K562 (cell line): ENCODE data around the gene STAM2. TPM values are rescaled to one million over a fixed set of nuclear protein-coding genes. Genes with fewer than 3 reads are reported as not detected.
A peak's percentile ranks its signal among the peaks of the same experiment; 100 is the strongest.

ENCODE experiments used
- BRCA1 ChIP-seq, 2 experiments: fragments of 450-650 bp in 1 of 2; sonication (generic) in 1 of 2; formaldehyde crosslinking in 1 of 2; IDR thresholded peaks; 2 replicates each; pipeline versions ENCODE4 v1.5.0 to v1.6.1; 2017 to 2020; ENCODE audit warnings: mild to moderate bottlenecking in 1 of 2, missing genetic modification reagents in 1 of 2
- BRD4 ChIP-seq: fragments of 200-600 bp; sonication (generic); IDR thresholded peaks from 2 replicates; pipeline ENCODE4 v1.6.1; 2017; ENCODE audit warnings: inconsistent platforms
- EZH2 ChIP-seq: IDR thresholded peaks from 2 replicates; pipeline ENCODE4 v1.6.1; 2012; ENCODE audit warnings: low read depth, mild to moderate bottlenecking, inconsistent platforms, low read length, borderline replicate concordance
- GABPA ChIP-seq: fragments of 200-800 bp; sonication (Bioruptor generic); conservative IDR thresholded peaks from 2 replicates; pipeline ENCODE4 v1.6.1; 2016; ENCODE audit warnings: low read depth, missing genetic modification characterization, missing compliant biosample characterization
- HCFC1 ChIP-seq: IDR thresholded peaks from 2 replicates; pipeline ENCODE4 v1.6.1; 2012; ENCODE audit warnings: low read depth, low read length, improper control_type of control experiment
- L3MBTL2 ChIP-seq: fragments of 450-650 bp; IDR thresholded peaks from 2 replicates; pipeline ENCODE4 v1.6.1; 2016; ENCODE audit warnings: mild to moderate bottlenecking, moderate library complexity
- MCM5 ChIP-seq: fragments of 450-650 bp; IDR thresholded peaks from 2 replicates; pipeline ENCODE4 v1.6.1; 2016; ENCODE audit warnings: low read depth
- MEF2D ChIP-seq: conservative IDR thresholded peaks from 2 replicates; pipeline ENCODE4 v1.6.1; 2016; ENCODE audit warnings: low read depth, missing genetic modification characterization, missing compliant biosample characterization
- MTF1 ChIP-seq: fragments of 250-450 bp; sonication (Bioruptor Pico); IDR thresholded peaks from 2 replicates; pipeline ENCODE4 v1.9.0; 2021; ENCODE audit warnings: moderate library complexity, mild to moderate bottlenecking, inconsistent platforms, borderline replicate concordance
- NFIX ChIP-seq: fragments of 250-450 bp; sonication (Bioruptor Pico); IDR thresholded peaks from 2 replicates; pipeline ENCODE4 v1.4.0; 2020; ENCODE audit warnings: low read depth, mild to moderate bottlenecking, moderate library complexity
- NRF1 ChIP-seq, 2 experiments: fragments of 450-650 bp; IDR thresholded peaks in 1 of 2; conservative IDR thresholded peaks in 1 of 2; 2 replicates each; pipeline ENCODE4 v1.6.1; 2014; ENCODE audit warnings: mild to moderate bottlenecking in 2 of 2
- PML ChIP-seq: IDR thresholded peaks from 2 replicates; pipeline ENCODE4 v1.6.1; 2012; ENCODE audit warnings: low read length, inconsistent platforms
- POLR2AphosphoS2 ChIP-seq: IDR thresholded peaks from 2 replicates; pipeline ENCODE4 v1.6.1; 2012; ENCODE audit warnings: low read length, improper control_type of control experiment
- POU5F1 ChIP-seq: fragments of 150-350 bp; IDR thresholded peaks from 2 replicates; pipeline ENCODE4 v1.6.1; 2014; ENCODE audit warnings: borderline replicate concordance, low read length, low read depth, mild to moderate bottlenecking; ENCODE audit not compliant: partially characterized antibody
- RBM14 ChIP-seq: fragments of 200-400 bp; formaldehyde crosslinking; IDR thresholded peaks from 2 replicates; pipeline ENCODE4 v1.6.1; 2018; ENCODE audit warnings: low read depth, mild to moderate bottlenecking, low read length, moderate library complexity, borderline replicate concordance; ENCODE audit not compliant: insufficient read depth
- RNF2 ChIP-seq: sonication (generic); IDR thresholded peaks from 2 replicates; pipeline ENCODE4 v1.6.1; 2016
- SMAD3 ChIP-seq: fragments of 450-650 bp; formaldehyde crosslinking; conservative IDR thresholded peaks from 2 replicates; pipeline ENCODE4 v1.4.0; 2020; ENCODE audit warnings: mild to moderate bottlenecking
- STAT5A ChIP-seq: IDR thresholded peaks from 2 replicates; pipeline ENCODE4 v1.6.1; 2012; ENCODE audit warnings: low read length, inconsistent platforms, borderline replicate concordance
- ZC3H11A ChIP-seq: IDR thresholded peaks from 2 replicates; pipeline ENCODE4 v1.6.1; 2012; ENCODE audit warnings: low read depth, low read length, improper control_type of control experiment
- ZC3H4 ChIP-seq: sonication (generic); formaldehyde crosslinking; IDR thresholded peaks from 2 replicates; pipeline ENCODE4 v1.9.0; 2021; ENCODE audit warnings: missing genetic modification reagents, borderline replicate concordance
- polyA plus RNA-seq, 8 experiments: library from polyadenylated mRNA; depleted of rRNA in 4 of 8; stranded (reverse) in 5 of 8; unstranded in 3 of 8; fragments of >200 nt; fragmentation: Nextera tagmentation in 2 of 8; fragmentation: Illumina TruSeq in 1 of 8; extraction: Ambion mirVana in 2 of 8; extraction: Trizol in 1 of 8; gene quantifications; 2 replicates each; pipeline versions ENCODE4 v1.2.1 to v1.2.3, GENCODE V29; 2011 to 2014; ENCODE audit warnings: inconsistent platforms in 1 of 8, missing spikeins in 1 of 8
- total RNA-seq, 7 experiments: library from RNA; depleted of rRNA in 6 of 7; stranded (reverse); fragments of >200 nt in 6 of 7; fragmentation: Illumina TruSeq in 2 of 7; extraction: Trizol in 2 of 7; gene quantifications; 2 replicates each; pipeline versions ENCODE4 v1.2.1 to v1.2.3, GENCODE V29; 2011 to 2021; ENCODE audit warnings: low replicate concordance in 1 of 7
- TF ChIP-seq, protein P1 (sequence below): sonication (generic); formaldehyde crosslinking; IDR thresholded peaks from 2 replicates; pipeline ENCODE4 v1.8.0; 2022; ENCODE audit warnings: missing genetic modification reagents, mild to moderate bottlenecking, borderline replicate concordance
- TF ChIP-seq, protein P2 (sequence below): IDR thresholded peaks from 2 replicates; pipeline ENCODE4 v1.6.1; 2016; ENCODE audit warnings: missing genetic modification characterization, missing compliant biosample characterization
- TF ChIP-seq, protein P3 (sequence below): fragments of 250-450 bp; sonication (Bioruptor Pico); IDR thresholded peaks from 2 replicates; pipeline ENCODE4 v1.6.1; 2021; ENCODE audit warnings: mild to moderate bottlenecking

Gene STAM2
- total and polyA plus RNA-seq, 9 of the 15 experiments (the other 6 are each of a cell fraction or from before 2014, with no cell fraction given): 4.5 to 13.9 (median 8.7) TPM

DNA sequence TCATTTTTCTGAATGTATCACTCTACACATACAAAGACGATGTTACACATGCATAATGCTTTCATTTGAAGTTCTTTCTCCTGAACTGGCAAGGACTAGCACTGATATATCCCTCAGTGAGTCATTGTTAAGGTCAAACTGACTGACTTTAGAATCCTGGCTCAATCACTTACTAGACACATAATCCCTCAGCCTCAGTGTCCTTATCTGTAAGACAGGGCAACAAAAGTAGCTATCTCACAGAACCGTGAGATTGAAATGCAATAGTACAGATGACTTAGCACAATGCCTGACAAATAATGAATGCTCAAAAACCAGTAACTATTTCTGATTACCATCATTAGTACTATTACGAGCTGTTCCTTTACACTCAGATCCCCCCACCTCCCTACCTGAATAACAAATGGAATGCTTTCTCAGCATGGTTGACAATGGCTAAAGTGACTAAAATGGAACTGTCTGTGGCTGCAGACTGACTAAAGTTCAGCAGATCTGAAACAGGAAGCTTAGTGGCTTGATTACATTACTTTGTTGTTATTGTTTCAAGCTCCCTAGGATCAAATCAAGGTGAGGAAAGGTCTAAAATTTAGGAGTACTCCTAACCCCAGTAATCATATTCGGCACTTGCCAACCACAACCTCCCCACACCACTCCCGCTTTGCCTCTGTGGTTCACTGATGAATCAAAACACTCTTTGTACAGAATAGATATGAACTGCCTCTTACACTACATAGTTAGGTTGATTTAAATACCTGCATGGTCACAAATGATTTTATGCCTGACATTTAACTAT, 40.9 kb downstream of the STAM2 start (continued):
- TF ChIP-seq POU5F1 (no peak), MTF1 (CRISPR knock-in tag) (no peak), ZC3H4 (CRISPR knock-in tag) (no peak), SMAD3 (CRISPR knock-in tag) (no peak), POLR2AphosphoS2 (no peak), MEF2D (tag) (no peak; the same call in 1 of the 2 replicates), L3MBTL2 (no peak), MCM5 (no peak), HCFC1 (no peak), STAT5A (peak; percentile 70; the same call in 1 of the 2 replicates), EZH2 (no peak), NFIX (CRISPR knock-in tag) (no peak), RNF2 (no peak), PML (peak; percentile 77), BRCA1 (IDR thresholded peaks at IDR 0.05) (no peak), BRCA1 (CRISPR knock-in tag; IDR thresholded peaks at IDR 0.05) (no peak), NRF1 (conservative IDR thresholded peaks at IDR 0.05 in 1 of 2, IDR thresholded peaks at IDR 0.05 in 1 of 2) (no peak), ZC3H11A (no peak), RBM14 (no peak), BRD4 (no peak), GABPA (tag) (no peak)
- TF ChIP-seq, protein P1, sequence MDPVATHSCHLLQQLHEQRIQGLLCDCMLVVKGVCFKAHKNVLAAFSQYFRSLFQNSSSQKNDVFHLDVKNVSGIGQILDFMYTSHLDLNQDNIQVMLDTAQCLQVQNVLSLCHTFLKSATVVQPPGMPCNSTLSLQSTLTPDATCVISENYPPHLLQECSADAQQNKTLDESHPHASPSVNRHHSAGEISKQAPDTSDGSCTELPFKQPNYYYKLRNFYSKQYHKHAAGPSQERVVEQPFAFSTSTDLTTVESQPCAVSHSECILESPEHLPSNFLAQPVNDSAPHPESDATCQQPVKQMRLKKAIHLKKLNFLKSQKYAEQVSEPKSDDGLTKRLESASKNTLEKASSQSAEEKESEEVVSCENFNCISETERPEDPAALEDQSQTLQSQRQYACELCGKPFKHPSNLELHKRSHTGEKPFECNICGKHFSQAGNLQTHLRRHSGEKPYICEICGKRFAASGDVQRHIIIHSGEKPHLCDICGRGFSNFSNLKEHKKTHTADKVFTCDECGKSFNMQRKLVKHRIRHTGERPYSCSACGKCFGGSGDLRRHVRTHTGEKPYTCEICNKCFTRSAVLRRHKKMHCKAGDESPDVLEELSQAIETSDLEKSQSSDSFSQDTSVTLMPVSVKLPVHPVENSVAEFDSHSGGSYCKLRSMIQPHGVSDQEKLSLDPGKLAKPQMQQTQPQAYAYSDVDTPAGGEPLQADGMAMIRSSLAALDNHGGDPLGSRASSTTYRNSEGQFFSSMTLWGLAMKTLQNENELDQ: no peak
- TF ChIP-seq, protein P2, sequence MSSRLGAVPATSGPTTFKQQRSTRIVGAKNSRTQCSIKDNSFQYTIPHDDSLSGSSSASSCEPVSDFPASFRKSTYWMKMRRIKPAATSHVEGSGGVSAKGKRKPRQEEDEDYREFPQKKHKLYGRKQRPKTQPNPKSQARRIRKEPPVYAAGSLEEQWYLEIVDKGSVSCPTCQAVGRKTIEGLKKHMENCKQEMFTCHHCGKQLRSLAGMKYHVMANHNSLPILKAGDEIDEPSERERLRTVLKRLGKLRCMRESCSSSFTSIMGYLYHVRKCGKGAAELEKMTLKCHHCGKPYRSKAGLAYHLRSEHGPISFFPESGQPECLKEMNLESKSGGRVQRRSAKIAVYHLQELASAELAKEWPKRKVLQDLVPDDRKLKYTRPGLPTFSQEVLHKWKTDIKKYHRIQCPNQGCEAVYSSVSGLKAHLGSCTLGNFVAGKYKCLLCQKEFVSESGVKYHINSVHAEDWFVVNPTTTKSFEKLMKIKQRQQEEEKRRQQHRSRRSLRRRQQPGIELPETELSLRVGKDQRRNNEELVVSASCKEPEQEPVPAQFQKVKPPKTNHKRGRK (tag): no peak
- TF ChIP-seq, protein P3, sequence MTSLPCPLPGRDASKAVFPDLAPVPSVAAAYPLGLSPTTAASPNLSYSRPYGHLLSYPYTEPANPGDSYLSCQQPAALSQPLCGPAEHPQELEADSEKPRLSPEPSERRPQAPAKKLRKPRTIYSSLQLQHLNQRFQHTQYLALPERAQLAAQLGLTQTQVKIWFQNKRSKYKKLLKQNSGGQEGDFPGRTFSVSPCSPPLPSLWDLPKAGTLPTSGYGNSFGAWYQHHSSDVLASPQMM: no peak
